GM12801 (cell line): Measurements from ENCODE around the gene CD300C.

ENCODE experiments used
- TF ChIP-seq, protein P1 (sequence below): IDR thresholded peaks from one replicate; pipeline ENCODE4 v1.5.1; 2011; ENCODE audit warnings: control low read depth; ENCODE audit not compliant: insufficient read length; ENCODE audit errors: extremely low read depth

The CD300C gene

DNA sequence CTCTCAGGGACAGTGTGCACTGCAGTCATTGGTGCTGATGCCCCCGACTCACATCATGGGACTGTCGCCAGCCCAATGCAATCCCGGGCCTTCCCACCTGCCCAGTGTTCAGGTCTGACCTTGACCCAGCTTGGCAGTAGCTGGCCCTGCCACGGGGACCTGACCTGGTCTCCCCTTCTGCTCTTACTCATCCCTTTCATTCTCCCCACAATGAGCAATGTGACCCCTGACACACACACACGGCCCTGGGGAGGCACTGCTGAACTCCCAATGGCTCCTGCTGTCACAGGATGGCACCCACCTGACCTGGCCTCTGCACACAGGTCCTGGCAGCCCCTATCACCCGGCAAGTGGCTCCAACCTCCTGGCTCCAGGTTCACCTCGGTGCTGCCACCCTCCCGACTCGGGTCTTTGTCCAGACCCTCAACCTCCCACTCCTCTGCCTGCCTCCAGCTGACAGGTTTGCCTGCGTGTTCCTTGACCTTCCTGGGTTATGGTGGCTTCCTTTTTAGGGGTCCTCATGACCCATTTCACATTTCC is 6.6 kb downstream of the CD300C start:
- TF ChIP-seq, protein P1, sequence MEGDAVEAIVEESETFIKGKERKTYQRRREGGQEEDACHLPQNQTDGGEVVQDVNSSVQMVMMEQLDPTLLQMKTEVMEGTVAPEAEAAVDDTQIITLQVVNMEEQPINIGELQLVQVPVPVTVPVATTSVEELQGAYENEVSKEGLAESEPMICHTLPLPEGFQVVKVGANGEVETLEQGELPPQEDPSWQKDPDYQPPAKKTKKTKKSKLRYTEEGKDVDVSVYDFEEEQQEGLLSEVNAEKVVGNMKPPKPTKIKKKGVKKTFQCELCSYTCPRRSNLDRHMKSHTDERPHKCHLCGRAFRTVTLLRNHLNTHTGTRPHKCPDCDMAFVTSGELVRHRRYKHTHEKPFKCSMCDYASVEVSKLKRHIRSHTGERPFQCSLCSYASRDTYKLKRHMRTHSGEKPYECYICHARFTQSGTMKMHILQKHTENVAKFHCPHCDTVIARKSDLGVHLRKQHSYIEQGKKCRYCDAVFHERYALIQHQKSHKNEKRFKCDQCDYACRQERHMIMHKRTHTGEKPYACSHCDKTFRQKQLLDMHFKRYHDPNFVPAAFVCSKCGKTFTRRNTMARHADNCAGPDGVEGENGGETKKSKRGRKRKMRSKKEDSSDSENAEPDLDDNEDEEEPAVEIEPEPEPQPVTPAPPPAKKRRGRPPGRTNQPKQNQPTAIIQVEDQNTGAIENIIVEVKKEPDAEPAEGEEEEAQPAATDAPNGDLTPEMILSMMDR: no peak

DNA sequence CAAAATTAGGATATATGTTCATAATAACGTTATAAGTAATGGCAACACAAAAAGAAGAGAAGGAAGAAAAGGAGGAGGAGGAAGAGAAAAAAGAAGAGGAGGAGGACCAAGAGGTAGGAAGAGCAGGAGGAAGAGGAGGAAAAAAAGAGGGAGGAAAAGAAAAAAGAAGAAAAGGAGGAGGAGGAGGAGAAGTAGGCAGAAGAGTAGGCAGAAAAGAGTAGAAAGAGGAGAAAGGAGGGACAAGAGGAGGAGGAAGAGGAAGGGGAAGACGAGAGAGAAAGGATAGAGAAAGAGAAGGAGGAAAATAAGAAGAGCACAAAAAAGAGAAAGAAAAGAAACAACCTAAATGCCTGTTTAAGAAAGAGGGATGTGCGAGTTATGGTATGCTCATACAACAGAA is 9.0 kb downstream of the CD300C start:
- TF ChIP-seq, protein P1: no peak

DNA sequence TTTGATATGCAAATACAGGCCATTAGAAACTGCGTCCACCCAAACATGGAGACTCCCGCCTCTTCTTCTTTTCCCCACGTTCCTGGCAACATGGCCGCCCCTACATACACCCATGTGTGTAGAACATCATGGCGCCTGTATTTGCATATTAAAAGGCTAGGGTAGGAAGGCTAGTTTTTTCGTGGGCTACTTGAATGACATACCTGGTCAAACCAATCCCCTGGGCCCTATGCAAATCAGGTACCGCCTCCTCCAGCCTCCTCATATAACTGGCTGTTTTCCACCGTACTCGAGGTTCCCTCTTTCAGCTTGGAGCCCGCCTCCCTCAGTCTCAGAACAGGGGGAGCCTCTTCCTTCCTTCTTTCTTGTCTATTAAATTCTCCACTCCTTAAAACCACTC is 13.8 kb downstream of the CD300C start:
- TF ChIP-seq, protein P1: no peak

DNA sequence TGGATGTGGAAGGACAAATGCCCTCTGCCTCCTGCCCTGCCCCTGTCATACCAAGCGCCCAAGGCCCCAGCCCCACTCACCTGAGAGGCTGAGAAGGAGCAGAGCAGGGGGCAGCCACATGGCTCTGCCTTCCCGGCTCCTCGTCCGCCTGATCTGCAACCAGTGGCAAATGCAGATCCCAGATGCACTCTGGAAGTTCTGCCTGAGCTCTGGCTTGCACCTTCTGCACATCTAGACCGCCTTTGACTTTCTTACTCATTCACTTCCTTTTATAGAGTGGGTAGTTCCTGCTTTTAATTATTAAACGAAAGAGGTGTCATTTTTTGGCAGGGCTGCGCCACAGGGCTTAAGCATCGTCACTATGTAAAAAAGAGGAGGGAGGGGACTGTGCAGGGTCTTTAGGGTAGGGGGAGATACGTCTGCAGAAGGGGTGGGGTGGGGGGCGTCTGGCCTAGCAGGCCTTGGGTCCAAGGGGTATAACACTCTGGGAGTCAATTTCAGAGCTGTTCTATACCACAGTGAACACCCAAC is 14.6 kb downstream of the CD300C start, which contains the start of gene CD300LB:
TSS of gene CD300LB (minus strand) at position 245 of the 531 bp plus-strand sequence. CDS start at position 120, 125 bp downstream.
- TF ChIP-seq, protein P1: no peak

DNA sequence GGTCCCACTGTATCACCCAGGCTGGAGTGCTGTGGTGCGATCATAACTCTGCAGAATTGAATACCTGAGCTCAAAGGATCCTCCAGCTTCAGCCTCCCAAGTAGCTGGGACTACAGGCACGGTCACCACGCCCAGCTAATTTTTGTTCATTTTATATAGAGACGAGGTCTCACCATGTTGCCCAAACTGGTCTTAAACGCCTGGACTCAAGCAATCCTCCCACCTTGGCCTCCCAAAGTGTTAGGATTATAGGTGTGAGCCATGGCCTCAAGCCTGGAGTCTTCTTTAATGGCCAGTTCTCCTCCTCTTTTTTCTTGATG is 15.1 kb downstream of the CD300C start:
- TF ChIP-seq, protein P1: no peak

DNA sequence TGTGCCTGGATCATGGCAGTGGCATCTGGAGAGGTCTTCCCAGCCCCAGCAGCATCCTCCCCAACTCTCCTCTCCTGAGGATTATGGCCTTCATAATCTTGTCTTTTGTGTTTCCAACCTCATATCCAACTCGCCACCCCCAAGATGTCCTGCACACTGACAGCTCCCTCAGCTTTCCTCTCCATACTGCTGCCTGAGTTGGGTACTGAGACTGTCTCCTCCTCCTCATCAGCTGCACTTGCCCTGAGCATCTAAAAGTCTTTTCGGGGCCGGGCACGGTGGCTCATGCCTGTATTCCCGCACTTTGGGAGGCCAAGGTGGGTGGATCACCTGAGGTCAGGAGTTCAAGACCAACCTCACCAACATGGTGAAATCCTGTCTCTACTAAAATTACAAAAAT is 16.7 kb downstream of the CD300C start:
- TF ChIP-seq, protein P1: no peak

DNA sequence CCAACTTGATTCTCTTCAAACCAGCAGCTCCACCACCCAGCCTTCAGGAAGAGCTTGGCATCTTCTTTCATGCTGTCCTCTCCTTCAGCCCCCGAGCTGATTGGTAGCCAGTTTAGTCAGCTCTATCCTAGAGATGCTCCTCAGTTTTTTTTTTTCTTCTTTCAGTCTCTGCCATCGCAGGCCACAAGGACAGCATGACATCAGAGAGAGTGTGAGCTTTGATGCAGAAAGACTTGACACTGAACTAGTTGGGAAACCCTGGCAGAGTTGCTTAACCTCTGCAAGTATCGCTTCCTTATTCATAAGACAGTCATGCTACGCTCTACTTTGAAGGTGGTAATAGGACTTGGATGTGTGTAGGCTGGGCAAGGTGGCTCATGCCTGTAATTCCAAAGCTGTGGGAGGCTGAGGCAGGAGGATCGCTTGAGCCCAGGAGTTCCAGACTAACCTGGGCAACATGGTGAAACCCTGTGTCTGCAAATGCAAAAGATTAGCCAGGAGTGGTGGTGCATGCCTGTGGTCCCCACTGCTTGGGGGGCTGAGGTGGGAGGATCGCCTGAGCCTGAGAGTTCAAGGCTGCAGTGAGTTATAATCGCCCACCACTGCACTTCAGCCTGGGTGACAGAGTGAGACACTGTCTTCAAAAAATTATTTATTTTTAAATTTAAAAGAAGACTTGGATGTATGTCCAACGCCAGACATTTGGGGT is 17.3 kb downstream of the CD300C start:
- TF ChIP-seq, protein P1: no peak
